ENCODE data around the gene HPCA. TPM values are rescaled to one million over a fixed set of nuclear protein-coding genes. Genes with fewer than 3 reads are reported as not detected.

HPCA gene
- total and polyA plus RNA-seq, 7 donors, result 1.2 to 1.9 (median 1.8) TPM; not detected in 4

DNA sequence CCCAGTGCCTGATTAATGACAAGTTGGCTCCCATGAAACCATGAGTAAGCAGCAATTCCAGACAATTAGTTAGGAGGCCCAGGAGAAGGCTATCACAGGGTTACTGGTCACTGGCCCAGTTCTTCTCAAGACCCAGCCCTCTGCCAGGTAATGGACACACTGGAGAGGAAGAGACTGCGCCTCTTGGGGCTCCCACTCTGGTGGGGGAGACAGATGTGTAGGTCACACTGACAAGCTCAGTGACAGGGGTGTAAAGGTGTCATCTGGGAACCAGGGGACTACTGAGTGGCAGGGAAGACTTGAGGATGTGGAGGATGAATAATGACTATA is 4.9 kb downstream of the HPCA start:
- no peak for DNase-seq
- intact Hi-C loops (cut with DNase I), result no loop called here
- H3K27me3 ChIP-seq, result peaks cover 24 to 59% (median 45%) of the 10 kb centered on the region in 3 donors
- no peaks in the 10 kb centered on the region for H3K9me3 ChIP-seq
- no peak overlapping the region for H3K27ac ChIP-seq
- no peaks in the 10 kb centered on the region for H3K36me3 ChIP-seq
- peaks cover 0 to 20% (median 19%) of the 10 kb centered on the region in 4 donors for H3K4me1 ChIP-seq
- H3K4me3 ChIP-seq, result no peak overlapping the region
- no peak for TF ChIP-seq POLR2A (IDR thresholded peaks at IDR 0.05)
- no peak for TF ChIP-seq EP300 (IDR thresholded peaks at IDR 0.05)
- TF ChIP-seq, protein P1, sequence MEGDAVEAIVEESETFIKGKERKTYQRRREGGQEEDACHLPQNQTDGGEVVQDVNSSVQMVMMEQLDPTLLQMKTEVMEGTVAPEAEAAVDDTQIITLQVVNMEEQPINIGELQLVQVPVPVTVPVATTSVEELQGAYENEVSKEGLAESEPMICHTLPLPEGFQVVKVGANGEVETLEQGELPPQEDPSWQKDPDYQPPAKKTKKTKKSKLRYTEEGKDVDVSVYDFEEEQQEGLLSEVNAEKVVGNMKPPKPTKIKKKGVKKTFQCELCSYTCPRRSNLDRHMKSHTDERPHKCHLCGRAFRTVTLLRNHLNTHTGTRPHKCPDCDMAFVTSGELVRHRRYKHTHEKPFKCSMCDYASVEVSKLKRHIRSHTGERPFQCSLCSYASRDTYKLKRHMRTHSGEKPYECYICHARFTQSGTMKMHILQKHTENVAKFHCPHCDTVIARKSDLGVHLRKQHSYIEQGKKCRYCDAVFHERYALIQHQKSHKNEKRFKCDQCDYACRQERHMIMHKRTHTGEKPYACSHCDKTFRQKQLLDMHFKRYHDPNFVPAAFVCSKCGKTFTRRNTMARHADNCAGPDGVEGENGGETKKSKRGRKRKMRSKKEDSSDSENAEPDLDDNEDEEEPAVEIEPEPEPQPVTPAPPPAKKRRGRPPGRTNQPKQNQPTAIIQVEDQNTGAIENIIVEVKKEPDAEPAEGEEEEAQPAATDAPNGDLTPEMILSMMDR (IDR thresholded peaks at IDR 0.05), result no peak
- no peak for TF ChIP-seq POLR2AphosphoS5 (IDR thresholded peaks at IDR 0.05)
- 94 to 97% methylated on average over 1 of the region's 1 CpG for WGBS, 2 donors

DNA sequence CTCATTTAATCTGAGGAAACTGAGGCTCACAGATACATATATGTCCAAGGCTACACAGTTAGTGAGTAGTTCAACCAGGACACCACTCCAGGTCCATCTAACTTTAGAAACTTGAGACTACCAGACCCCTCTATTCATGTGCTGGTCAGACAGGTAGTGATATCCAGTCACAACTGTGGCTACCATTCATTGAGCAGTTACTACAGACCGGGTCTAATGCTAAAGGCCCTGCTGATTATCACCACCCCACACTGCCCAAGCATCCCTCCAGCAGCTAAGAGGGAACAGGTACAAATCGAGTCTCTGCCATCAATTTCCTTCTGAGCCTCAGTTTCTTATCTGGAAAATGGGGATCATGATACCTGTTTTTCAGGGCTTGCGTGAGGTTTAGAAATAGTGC is 5.3 kb downstream of the HPCA start:
- Histone ChIP-seq H3K36me3 (no peaks in the 10 kb centered on the region), H3K4me1 (peaks cover 0 to 17% (median 15%) of the 10 kb centered on the region in 4 donors), H3K27ac (no peak overlapping the region), H3K4me3 (no peak overlapping the region), H3K27me3 (peaks cover 19 to 55% (median 41%) of the 10 kb centered on the region in 3 donors), H3K9me3 (no peaks in the 10 kb centered on the region)
- intact Hi-C loops (cut with DNase I), result no loop called here
- WGBS, 2 donors, result 94 to 95% methylated on average over 3 of the region's 3 CpGs
- TF ChIP-seq EP300 (IDR thresholded peaks at IDR 0.05), result no peak
- TF ChIP-seq POLR2A (IDR thresholded peaks at IDR 0.05), result no peak
- TF ChIP-seq POLR2AphosphoS5 (IDR thresholded peaks at IDR 0.05), result no peak
- TF ChIP-seq, protein P1 (IDR thresholded peaks at IDR 0.05), result no peak
- DNase-seq, result no peak

DNA sequence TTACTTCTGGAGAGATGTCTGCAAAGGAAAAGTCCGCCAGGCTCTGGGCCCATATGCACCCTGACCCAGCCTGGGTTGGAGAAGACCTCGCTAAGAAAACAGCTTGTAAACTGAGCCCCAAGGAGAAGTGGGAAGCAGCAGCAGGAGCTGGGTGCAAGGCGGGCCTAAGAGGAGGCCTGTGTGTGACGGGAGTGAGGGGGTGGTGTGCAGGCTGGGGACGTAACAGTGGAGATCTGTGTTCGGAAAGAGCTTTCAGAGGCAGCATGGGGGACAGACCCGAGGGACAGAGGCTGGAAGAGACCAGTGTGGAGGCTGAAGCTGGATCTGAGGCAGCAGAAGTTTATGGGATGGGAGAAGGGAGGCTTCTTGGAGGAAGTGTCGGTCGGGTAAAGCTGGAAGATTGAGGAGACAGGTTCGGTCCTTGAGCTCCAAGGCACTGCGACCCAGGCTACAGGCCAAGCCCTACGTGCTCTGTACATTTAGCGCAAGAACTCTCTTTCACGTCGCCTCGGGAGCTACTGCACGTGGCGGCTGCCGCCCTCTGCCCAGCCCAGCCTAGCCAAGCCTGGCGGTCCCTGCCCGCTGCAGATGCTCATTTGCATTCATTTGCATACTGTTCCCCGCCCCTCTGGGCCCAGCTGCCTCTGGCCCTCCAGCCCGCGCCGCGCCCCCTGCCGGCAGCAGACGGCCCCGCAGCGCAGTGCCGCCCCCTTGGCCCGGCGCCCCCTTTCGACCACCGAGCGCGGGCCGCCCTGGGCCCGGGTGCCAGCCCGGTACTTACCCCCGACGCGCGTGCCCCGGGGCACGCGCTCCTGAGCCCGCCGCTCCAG is 6.3 kb downstream of the HPCA start:
- Histone ChIP-seq H3K4me3 (peak overlapping the region; percentile 29 to 51 (median 44)), H3K27ac (peak overlapping the region in 1 of 4 donors; percentile 25), H3K36me3 (no peaks in the 10 kb centered on the region), H3K27me3 (peaks cover 15 to 45% (median 31%) of the 10 kb centered on the region in 3 donors), H3K9me3 (no peaks in the 10 kb centered on the region), H3K4me1 (peaks cover 0 to 17% (median 14%) of the 10 kb centered on the region in 4 donors)
- WGBS, 2 donors, result 20 to 21% methylated on average over 49 of the region's 49 CpGs
- DNase-seq, result peak; percentile 60
- intact Hi-C loops (cut with DNase I), result no loop called here
- TF ChIP-seq POLR2A (IDR thresholded peaks at IDR 0.05) (no peak), POLR2AphosphoS5 (IDR thresholded peaks at IDR 0.05) (no peak), EP300 (IDR thresholded peaks at IDR 0.05) (no peak)
- TF ChIP-seq, protein P1 (IDR thresholded peaks at IDR 0.05), result no peak

DNA sequence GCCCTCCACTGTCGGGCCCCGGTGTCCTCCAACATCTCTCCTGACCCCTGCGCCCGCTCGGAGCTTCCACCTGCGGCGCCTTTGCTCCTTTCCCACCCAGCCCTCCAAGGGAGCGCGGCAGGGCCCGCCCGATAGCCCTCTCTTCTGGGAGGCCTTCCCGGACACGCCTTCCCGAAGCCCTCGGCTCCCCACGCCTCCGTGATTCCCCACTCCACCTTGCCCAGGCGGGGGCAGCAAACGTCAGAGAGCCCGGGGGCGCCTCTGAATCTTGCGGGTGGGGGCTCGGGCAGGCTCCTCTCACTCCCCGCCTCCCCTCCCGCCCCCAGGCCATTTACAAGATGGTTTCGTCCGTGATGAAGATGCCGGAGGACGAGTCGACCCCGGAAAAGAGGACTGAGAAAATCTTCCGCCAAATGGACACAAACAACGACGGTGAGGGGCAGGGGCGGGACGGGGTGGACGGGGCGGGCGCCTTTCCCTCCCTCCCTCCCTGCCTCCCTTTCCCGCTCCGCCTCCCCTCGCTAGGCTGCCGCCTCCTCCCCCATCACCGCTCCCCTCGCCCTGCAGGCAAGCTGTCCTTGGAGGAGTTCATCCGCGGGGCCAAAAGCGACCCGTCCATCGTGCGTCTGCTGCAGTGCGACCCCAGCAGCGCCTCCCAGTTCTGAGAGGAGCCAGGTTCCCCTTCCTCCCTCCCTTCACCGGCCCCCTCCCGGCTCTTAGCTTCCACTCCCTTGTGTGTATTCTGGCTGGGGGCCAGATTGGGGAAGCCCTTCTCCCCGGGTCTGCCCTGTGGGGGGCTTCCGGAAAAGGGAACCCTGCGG is 7.1 kb downstream of the HPCA start:
- Histone ChIP-seq H3K4me3 (peak overlapping the region; percentile 29 to 51 (median 44)), H3K27me3 (peaks cover 15 to 43% (median 30%) of the 10 kb centered on the region in 3 donors), H3K36me3 (no peaks in the 10 kb centered on the region), H3K9me3 (no peaks in the 10 kb centered on the region), H3K27ac (peak overlapping the region in 1 of 4 donors; percentile 25), H3K4me1 (peaks cover 0 to 17% (median 14%) of the 10 kb centered on the region in 4 donors)
- TF ChIP-seq POLR2AphosphoS5 (IDR thresholded peaks at IDR 0.05) (no peak), POLR2A (IDR thresholded peaks at IDR 0.05) (no peak), EP300 (IDR thresholded peaks at IDR 0.05) (no peak)
- TF ChIP-seq, protein P1 (IDR thresholded peaks at IDR 0.05), result no peak
- peak; percentile 77 for DNase-seq
- 2% methylated on average over 58 of the region's 58 CpGs for WGBS, 2 donors
- intact Hi-C loops (cut with DNase I), result no loop called here
